K562 (cell line): ENCODE data around the gene VIPR2. TPM values are rescaled to one million over a fixed set of nuclear protein-coding genes. Genes with fewer than 3 reads are reported as not detected.

ENCODE experiments used
- CSDE1 ChIP-seq, 2 experiments: fragments of 450-650 bp; IDR thresholded peaks; 2 replicates each; pipeline ENCODE4 v1.6.1; 2016; ENCODE audit warnings: mild to moderate bottlenecking in 1 of 2
- E2F6 ChIP-seq, 2 experiments: IDR thresholded peaks; 2 replicates each; pipeline ENCODE4 v1.6.1; 2011; ENCODE audit warnings: borderline replicate concordance in 1 of 2, control low read depth in 1 of 2, low read depth in 1 of 2, low read length in 1 of 2, mild to moderate bottlenecking in 1 of 2, mixed read lengths in 1 of 2, moderate library complexity in 1 of 2; ENCODE audit not compliant: insufficient read depth in 1 of 2, insufficient read length in 1 of 2, poor library complexity in 1 of 2, severe bottlenecking in 1 of 2; ENCODE audit errors: extremely low read depth in 1 of 2
- EGR1 ChIP-seq: fragments of 450-650 bp; conservative IDR thresholded peaks from 2 replicates; pipeline ENCODE4 v1.6.1; 2017; ENCODE audit warnings: mild to moderate bottlenecking
- HINFP ChIP-seq: fragments of 450-650 bp; conservative IDR thresholded peaks from 2 replicates; pipeline ENCODE4 v1.6.1; 2016; ENCODE audit warnings: missing genetic modification characterization, low read depth, mild to moderate bottlenecking, control low read depth, missing compliant biosample characterization
- HMGN3 ChIP-seq: IDR thresholded peaks from 2 replicates; pipeline ENCODE4 v1.6.1; 2011; ENCODE audit warnings: borderline replicate concordance, low read depth, mild to moderate bottlenecking, mixed read lengths, low read length; ENCODE audit not compliant: insufficient read length; ENCODE audit errors: extremely low read depth
- NUFIP1 ChIP-seq: fragments of 450-650 bp; IDR thresholded peaks from 2 replicates; pipeline ENCODE4 v1.6.1; 2018; ENCODE audit not compliant: partially characterized antibody
- PREB ChIP-seq: sonication (generic); formaldehyde crosslinking; IDR thresholded peaks from 2 replicates; pipeline ENCODE4 v1.8.1; 2023; ENCODE audit warnings: mild to moderate bottlenecking, missing genetic modification reagents
- SMARCE1 ChIP-seq: fragments of 450-650 bp; IDR thresholded peaks from 2 replicates; pipeline ENCODE4 v1.7.1; 2016; ENCODE audit warnings: mild to moderate bottlenecking
- TAL1 ChIP-seq: fragments of 450-650 bp; IDR thresholded peaks from 2 replicates; pipeline ENCODE4 v1.6.1; 2016; ENCODE audit warnings: mild to moderate bottlenecking
- ZBTB40 ChIP-seq, 2 experiments: fragments of 450-650 bp in 1 of 2; sonication (generic) in 1 of 2; formaldehyde crosslinking in 1 of 2; IDR thresholded peaks; 2 replicates each; pipeline versions ENCODE4 v1.7.1 to v1.9.0; 2016 to 2022; ENCODE audit warnings: inconsistent platforms in 1 of 2, mild to moderate bottlenecking in 1 of 2, missing genetic modification reagents in 1 of 2
- ZC3H4 ChIP-seq: sonication (generic); formaldehyde crosslinking; IDR thresholded peaks from 2 replicates; pipeline ENCODE4 v1.9.0; 2021; ENCODE audit warnings: missing genetic modification reagents, borderline replicate concordance
- polyA plus RNA-seq, 8 experiments: library from polyadenylated mRNA; depleted of rRNA in 4 of 8; stranded (reverse) in 5 of 8; unstranded in 3 of 8; fragments of >200 nt; fragmentation: Nextera tagmentation in 2 of 8; fragmentation: Illumina TruSeq in 1 of 8; extraction: Ambion mirVana in 2 of 8; extraction: Trizol in 1 of 8; gene quantifications; 2 replicates each; pipeline versions ENCODE4 v1.2.1 to v1.2.3, GENCODE V29; 2011 to 2014; ENCODE audit warnings: inconsistent platforms in 1 of 8, missing spikeins in 1 of 8
- total RNA-seq, 7 experiments: library from RNA; depleted of rRNA in 6 of 7; stranded (reverse); fragments of >200 nt in 6 of 7; fragmentation: Illumina TruSeq in 2 of 7; extraction: Trizol in 2 of 7; gene quantifications; 2 replicates each; pipeline versions ENCODE4 v1.2.1 to v1.2.3, GENCODE V29; 2011 to 2021; ENCODE audit warnings: low replicate concordance in 1 of 7

VIPR2 gene
- total and polyA plus RNA-seq, 9 of the 15 experiments (the other 6 are each of a cell fraction or from before 2014, with no cell fraction given) = 0.04 TPM; not detected in 8

DNA sequence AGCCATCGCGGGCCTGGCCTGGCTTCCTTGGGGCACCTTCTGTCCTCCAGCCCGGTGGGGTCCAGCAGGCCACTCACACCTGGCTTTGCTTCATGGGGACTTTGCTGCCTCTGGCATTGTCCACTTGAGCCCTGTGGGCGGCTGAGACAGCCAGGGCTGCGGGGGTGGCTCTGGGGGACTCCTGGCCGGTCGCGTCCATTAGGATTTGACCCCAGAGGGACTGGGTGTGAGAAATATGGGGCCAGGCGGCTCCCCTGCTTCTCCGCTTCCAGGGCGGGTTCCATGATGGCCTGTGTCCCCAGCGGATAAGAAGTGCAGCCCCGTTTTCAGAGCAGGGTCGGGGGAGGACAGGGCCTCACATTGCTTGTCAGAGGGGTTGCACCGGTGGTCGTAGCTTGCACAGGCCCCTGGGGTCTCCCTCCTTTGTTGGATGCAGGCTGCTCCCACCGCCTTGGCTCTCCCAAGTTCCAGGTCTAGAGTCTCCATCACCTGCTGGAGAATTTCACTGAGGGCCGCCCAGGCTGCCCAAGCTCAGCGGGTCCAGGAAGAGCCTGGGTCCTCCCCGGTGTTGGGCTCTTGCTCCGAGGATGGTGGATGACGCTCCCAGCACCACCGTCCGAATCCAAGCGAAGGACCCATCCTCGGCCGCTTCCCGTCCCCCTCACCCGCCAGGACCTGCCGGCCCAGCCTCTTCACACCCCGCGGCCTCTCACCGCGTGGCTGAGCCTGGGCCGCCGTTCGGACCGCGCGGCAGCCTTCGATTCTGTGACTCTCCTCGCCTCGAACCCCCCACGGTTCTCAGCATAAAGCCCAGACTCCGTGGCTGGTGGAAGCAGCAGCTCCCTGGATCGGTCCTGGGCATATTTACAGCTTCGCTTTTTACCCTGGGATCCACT lies 148.2 kb downstream of the VIPR2 start (continued):
- TF ChIP-seq E2F6 (IDR thresholded peaks at IDR 0.05; ENCODE audit: borderline replicate concordance in 1 of 2, extremely low read depth in 1 of 2, insufficient read depth in 1 of 2, insufficient read length in 1 of 2, low read depth in 1 of 2, low read length in 1 of 2, poor library complexity in 1 of 2, severe bottlenecking in 1 of 2) (peak in 1 of 2 experiments; percentile 51), PREB (CRISPR knock-in tag) (no peak), NUFIP1 (no peak), TAL1 (no peak), HINFP (no peak), HMGN3 (peak; percentile 12), SMARCE1 (no peak), CSDE1 (IDR thresholded peaks at IDR 0.05) (no peak), ZC3H4 (no peak), EGR1 (no peak), ZBTB40 (IDR thresholded peaks at IDR 0.05) (no peak), ZBTB40 (CRISPR knock-in tag; IDR thresholded peaks at IDR 0.05) (no peak)
